Right atrium auricular region (tissue), 2 donors: ENCODE data around the gene TTLL10. TPM values are rescaled to one million over a fixed set of nuclear protein-coding genes. Genes with fewer than 3 reads are reported as not detected.

Source experiments
- DNase-seq: peaks from one replicate; pipeline ENCODE4 v3.0.0-alpha.2; 2019; ENCODE audit warnings: low spot score
- H3K27ac ChIP-seq, 2 donors: fragments of 200-600 bp; sonication (generic); 1 replicate in 1 of 2; 2 replicates in 1 of 2; pipeline ENCODE4 v1.5.1; 2016 to 2019
- H3K27me3 ChIP-seq, 2 donors: fragments of 200-600 bp; sonication (generic); one replicate each; pipeline versions ENCODE4 v1.5.1 to v1.6.0; 2017 to 2019
- H3K36me3 ChIP-seq: fragments of 200-600 bp; sonication (generic); one replicate; pipeline ENCODE4 v1.5.1; 2016
- H3K4me1 ChIP-seq, 2 donors: fragments of 200-600 bp; sonication (generic); one replicate each; pipeline versions ENCODE4 v1.5.1 to v1.6.0; 2017 to 2019
- H3K4me3 ChIP-seq, 2 donors: fragments of 200-600 bp; sonication (generic); 1 replicate in 1 of 2; 2 replicates in 1 of 2; pipeline ENCODE4 v1.5.1; 2017 to 2019; ENCODE audit warnings: mild to moderate bottlenecking in 1 of 2, moderate library complexity in 1 of 2
- H3K9me3 ChIP-seq, 2 donors: fragments of 200-600 bp; sonication (generic); one replicate each; pipeline ENCODE4 v1.5.1; 2019
- CTCF ChIP-seq, 2 donors: fragments of 200-600 bp; sonication (generic); IDR thresholded peaks; one replicate each; pipeline ENCODE4 v1.5.1; 2019; ENCODE audit warnings: antibody characterized with exemption in 2 of 2
- total RNA-seq, 2 donors: library from RNA; depleted of rRNA; stranded (reverse); fragments of >200 nt; gene quantifications; one replicate each; pipeline ENCODE4 v1.1.0, GENCODE V29; 2016

The TTLL10 gene
- total RNA-seq, 2 donors from 2014 or later: not detected

- H3K4me3 ChIP-seq: no peak overlapping the region
- no peaks in the 10 kb centered on the region for H3K27me3 ChIP-seq
- peaks cover 0 to 15% of the 10 kb centered on the region in 2 donors for H3K4me1 ChIP-seq
- no peaks in the 10 kb centered on the region for H3K9me3 ChIP-seq
- no peaks in the 10 kb centered on the region for H3K36me3 ChIP-seq
- H3K27ac ChIP-seq: no peak overlapping the region
- TF ChIP-seq CTCF (IDR thresholded peaks at IDR 0.05): no peak
- DNase-seq: no peak
These were observed 12.5 kb upstream of the TTLL10 start for GRCh38 chr1:1161078-1161682.

DNA sequence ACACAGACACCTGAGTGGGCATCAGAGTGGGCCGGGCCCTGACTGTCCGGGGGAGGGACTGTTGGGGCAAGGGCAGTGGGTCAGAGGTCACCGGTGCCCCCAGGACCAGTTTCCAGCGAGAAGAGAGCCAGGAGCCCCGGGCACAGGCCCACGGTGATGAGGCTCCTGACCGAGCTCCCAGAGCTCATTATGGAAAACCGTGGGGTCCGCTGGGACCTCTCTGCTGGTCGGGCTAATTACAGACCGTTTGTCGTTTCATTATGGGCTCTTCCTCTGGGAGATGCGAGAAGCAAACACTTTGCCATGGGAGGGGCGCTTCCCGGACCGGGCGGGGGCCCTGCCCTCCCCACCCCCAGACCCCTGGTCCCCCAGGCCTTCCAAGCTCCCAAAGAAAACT is 12.0 kb upstream of the TTLL10 start:
- H3K27me3 ChIP-seq: no peaks in the 10 kb centered on the region
- no peak for DNase-seq

GRCh38 chr1:1162597-1163537 is 10.8 kb upstream of the TTLL10 start:
- Histone ChIP-seq H3K27me3 (no peaks in the 10 kb centered on the region), H3K4me1 (peaks cover 0 to 11% of the 10 kb centered on the region in 2 donors), H3K4me3 (no peak overlapping the region), H3K9me3 (no peaks in the 10 kb centered on the region), H3K27ac (no peak overlapping the region), H3K36me3 (no peaks in the 10 kb centered on the region)
- no peak for TF ChIP-seq CTCF (IDR thresholded peaks at IDR 0.05)
- no peak for DNase-seq

More for the DNA sequence above, 12.0 kb upstream of the TTLL10 start:
- TF ChIP-seq CTCF (IDR thresholded peaks at IDR 0.05): no peak
- Histone ChIP-seq H3K4me3 (no peak overlapping the region), H3K36me3 (no peaks in the 10 kb centered on the region), H3K9me3 (no peaks in the 10 kb centered on the region), H3K27ac (no peak overlapping the region), H3K4me1 (peaks cover 0 to 15% of the 10 kb centered on the region in 2 donors)

- no peak overlapping the region for H3K27ac ChIP-seq
- H3K36me3 ChIP-seq: no peaks in the 10 kb centered on the region
- no peak for DNase-seq
- no peak overlapping the region for H3K4me3 ChIP-seq
- no peaks in the 10 kb centered on the region for H3K27me3 ChIP-seq
- no peak for TF ChIP-seq CTCF (IDR thresholded peaks at IDR 0.05)
- peaks cover 0 to 3% of the 10 kb centered on the region in 2 donors for H3K4me1 ChIP-seq
- no peaks in the 10 kb centered on the region for H3K9me3 ChIP-seq
These were observed 10.1 kb upstream of the TTLL10 start for GRCh38 chr1:1163538-1164070.

DNA sequence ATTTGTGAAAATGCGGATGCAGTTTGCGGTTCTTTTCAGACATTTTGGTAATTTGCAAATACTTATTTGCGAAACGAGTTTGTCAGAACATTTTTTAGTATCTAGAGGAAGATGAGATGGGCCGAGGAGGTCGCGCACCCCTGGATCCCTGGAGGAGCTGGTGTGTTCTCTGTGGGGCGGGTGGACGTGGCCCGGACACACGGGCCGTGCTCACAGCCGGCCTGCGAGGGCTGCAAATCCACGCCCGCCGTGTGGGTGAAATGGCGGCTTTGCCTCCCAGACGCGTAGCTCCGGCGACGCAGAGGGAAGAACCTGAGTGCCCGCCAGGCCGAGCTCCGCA is 9.3 kb upstream of the TTLL10 start:
- H3K36me3 ChIP-seq: no peaks in the 10 kb centered on the region
- TF ChIP-seq CTCF (IDR thresholded peaks at IDR 0.05): no peak
- H3K4me1 ChIP-seq: no peaks in the 10 kb centered on the region
- DNase-seq: no peak
- H3K27ac ChIP-seq: no peak overlapping the region
- no peaks in the 10 kb centered on the region for H3K9me3 ChIP-seq
- H3K27me3 ChIP-seq: no peaks in the 10 kb centered on the region
- H3K4me3 ChIP-seq: no peak overlapping the region
